Measurements from ENCODE around the gene GATAD2A. TPM values are rescaled to one million over a fixed set of nuclear protein-coding genes. Genes with fewer than 3 reads are reported as not detected.
A peak's percentile ranks its signal among the peaks of the same experiment; 100 is the strongest.

The GATAD2A gene
- total and polyA plus RNA-seq, 2 of the 8 experiments (the other 6 are each of a cell fraction or from before 2014, with no cell fraction given), result 38.4 to 205 TPM

DNA sequence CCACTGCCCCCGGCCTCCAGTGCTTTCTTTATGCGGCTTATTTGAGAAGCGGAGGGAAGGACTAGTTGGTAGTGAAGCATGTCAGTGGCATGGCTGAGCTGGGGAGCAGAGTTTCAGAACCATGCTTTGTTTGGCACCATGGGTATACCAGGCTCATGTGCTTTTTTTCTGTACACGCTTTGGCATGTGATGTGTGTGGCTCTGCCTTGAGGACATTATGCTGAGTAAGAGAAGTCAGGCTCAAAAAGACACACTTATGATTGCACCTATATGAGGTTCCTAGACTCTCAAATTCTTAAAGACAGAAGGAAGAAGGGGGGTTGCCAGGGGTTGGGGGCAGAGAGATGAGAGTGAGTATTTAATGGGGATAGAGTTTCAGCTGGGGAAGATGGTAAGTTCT, 21.3 kb downstream of the GATAD2A start:
- FAIRE-seq (no peak), DNase-seq (ENCODE audit: low read depth in 1 of 2, low spot score in 2 of 2) (no peak)
- Histone ChIP-seq H4K91ac (replicated peaks; ENCODE audit: insufficient read length, low read length) (no peak overlapping the region), H3K79me2 (ENCODE audit: control insufficient read depth in 1 of 2, insufficient read depth in 2 of 2, low read length in 2 of 2) (peaks cover 43 to 99% of the 10 kb centered on the region in 2 experiments), H2BK12ac (ENCODE audit: low read depth, low read length) (no peak overlapping the region), H3K18ac (ENCODE audit: extremely low read depth, low read length) (no peak overlapping the region), H3K4ac (replicated peaks; ENCODE audit: insufficient read length, low read depth, low read length) (no peak overlapping the region), H4K5ac (ENCODE audit: insufficient read length, low read depth, low read length) (no peak overlapping the region), H4K20me1 (replicated peaks in 1 of 2; ENCODE audit: control insufficient read depth in 1 of 2, insufficient read depth in 2 of 2, low read length in 2 of 2) (peaks cover 54% of the 10 kb centered on the region in 2 experiments), H3K4me3 (ENCODE audit: extremely low read depth in 1 of 4, insufficient read depth in 2 of 4, low read depth in 3 of 4, low read length in 4 of 4) (no peak overlapping the region), H3K9ac (replicated peaks in 1 of 4; ENCODE audit: extremely low read depth in 1 of 4, low read depth in 3 of 4, low read length in 3 of 4) (no peak overlapping the region), H3K14ac (ENCODE audit: insufficient read length) (no peak overlapping the region), H4K8ac (ENCODE audit: extremely low read depth, insufficient read depth, low read length) (no peak overlapping the region), H3K4me2 (ENCODE audit: insufficient read depth in 1 of 2, low read depth in 2 of 2, low read length in 2 of 2) (peak overlapping the region in 1 of 2 experiments; percentile 11; a peak in 1 of 4 replicates), H3K27me3 (replicated peaks in 1 of 4; ENCODE audit: control insufficient read depth in 3 of 4, extremely low read depth in 1 of 4, insufficient read depth in 3 of 4, low read length in 3 of 4) (no peaks in the 10 kb centered on the region; a peak in 1 of 7 replicates), H3K9me3 (ENCODE audit: insufficient read depth in 2 of 2, low read depth in 1 of 2, low read length in 1 of 2) (no peaks in the 10 kb centered on the region), H3K23me2 (ENCODE audit: low read depth, low read length) (no peaks in the 10 kb centered on the region), H3K36me3 (ENCODE audit: control insufficient read depth in 2 of 4, insufficient read depth in 4 of 4, low read length in 3 of 4) (no peaks in the 10 kb centered on the region), H2AFZ (ENCODE audit: low read length) (no peak overlapping the region), H2AK5ac (ENCODE audit: low read depth, low read length) (no peak overlapping the region), H3K23ac (ENCODE audit: insufficient read length) (no peak overlapping the region), H3K79me1 (ENCODE audit: low read depth, low read length) (peaks cover 35% of the 10 kb centered on the region), H2BK15ac (ENCODE audit: low read length) (no peak overlapping the region), H2BK120ac (replicated peaks; ENCODE audit: low read depth, low read length) (no peak overlapping the region), H2BK20ac (ENCODE audit: low read length) (no peak overlapping the region), H3K4me1 (replicated peaks in 1 of 4; ENCODE audit: control insufficient read depth in 3 of 4, insufficient read depth in 4 of 4, low read length in 3 of 4) (peaks cover 0 to 7% (median 2%) of the 10 kb centered on the region in 4 experiments; a peak in 3 of 7 replicates), H3K27ac (ENCODE audit: low read depth, low read length) (no peak overlapping the region), H2BK5ac (ENCODE audit: low read depth, low read length) (no peak overlapping the region), H3K56ac (replicated peaks; ENCODE audit: insufficient read length, low read depth, low read length) (no peak overlapping the region)
- TF ChIP-seq CREB1 (IDR thresholded peaks at IDR 0.05), result no peak
- TF ChIP-seq, protein P1, sequence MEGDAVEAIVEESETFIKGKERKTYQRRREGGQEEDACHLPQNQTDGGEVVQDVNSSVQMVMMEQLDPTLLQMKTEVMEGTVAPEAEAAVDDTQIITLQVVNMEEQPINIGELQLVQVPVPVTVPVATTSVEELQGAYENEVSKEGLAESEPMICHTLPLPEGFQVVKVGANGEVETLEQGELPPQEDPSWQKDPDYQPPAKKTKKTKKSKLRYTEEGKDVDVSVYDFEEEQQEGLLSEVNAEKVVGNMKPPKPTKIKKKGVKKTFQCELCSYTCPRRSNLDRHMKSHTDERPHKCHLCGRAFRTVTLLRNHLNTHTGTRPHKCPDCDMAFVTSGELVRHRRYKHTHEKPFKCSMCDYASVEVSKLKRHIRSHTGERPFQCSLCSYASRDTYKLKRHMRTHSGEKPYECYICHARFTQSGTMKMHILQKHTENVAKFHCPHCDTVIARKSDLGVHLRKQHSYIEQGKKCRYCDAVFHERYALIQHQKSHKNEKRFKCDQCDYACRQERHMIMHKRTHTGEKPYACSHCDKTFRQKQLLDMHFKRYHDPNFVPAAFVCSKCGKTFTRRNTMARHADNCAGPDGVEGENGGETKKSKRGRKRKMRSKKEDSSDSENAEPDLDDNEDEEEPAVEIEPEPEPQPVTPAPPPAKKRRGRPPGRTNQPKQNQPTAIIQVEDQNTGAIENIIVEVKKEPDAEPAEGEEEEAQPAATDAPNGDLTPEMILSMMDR (IDR thresholded peaks at IDR 0.05; ENCODE audit: control extremely low read depth in 1 of 3, insufficient read depth in 1 of 3, low read depth in 1 of 3, low read length in 3 of 3), result no peak
- TF ChIP-seq SP2 (IDR thresholded peaks at IDR 0.05; ENCODE audit: low read length), result no peak
- no peak for TF ChIP-seq CHD1 (IDR thresholded peaks at IDR 0.05; ENCODE audit: low read depth, low read length)
- TF ChIP-seq GABPA (IDR thresholded peaks at IDR 0.05; ENCODE audit: borderline replicate concordance, insufficient read depth, low read length), result no peak
- ChIA-PET CTCF (ENCODE audit: partially characterized antibody) (interaction anchor here (1.2 to 1.5 kb wide), 4 partner anchors 9 to 24 kb away, joined by 3 to 4 read pairs (median 4); no protein-coding TSS in a partner anchor), POLR2A (ENCODE audit: partially characterized antibody) (interaction anchor here (0.7 to 3.5 kb wide), 6 partner anchors 10 to 65 kb away, joined by 3 to 12 read pairs (median 4); no protein-coding TSS in a partner anchor)
- 100% methylated on average over 4 of the region's 4 CpGs; no CpG with 5 or more reads in 1 of the 2 experiments for WGBS, 2 experiments (ENCODE audit: extremely low coverage in 1 of 2, insufficient coverage in 1 of 2, insufficient read length in 1 of 2, insufficient replicate concordance in 2 of 2, low coverage in 1 of 2, low lambda C conversion rate in 2 of 2, missing lambda C conversion rate in 1 of 2)

All from H1 (cell line).